HEK293T (cell line): ENCODE results near the gene DCAF11.
A peak's percentile ranks its signal among the peaks of the same experiment; 100 is the strongest.

ENCODE experiments used
- CTCF ChIA-PET: fragments of 350-600 bp; formaldehyde crosslinking; extraction: SDS; loops from one replicate; lab custom pipeline; 2021; ENCODE audit warnings: antibody characterized with exemption, inconsistent platforms; lab: Yijun Ruan, JAX
- POLR2A ChIA-PET: fragments of 350-600 bp; formaldehyde crosslinking; extraction: SDS; loops from one replicate; lab custom pipeline; 2020; ENCODE audit warnings: antibody characterized with exemption, inconsistent platforms; lab: Yijun Ruan, JAX
- DNase-seq: peaks from one replicate; pipeline ENCODE4 v3.0.0; 2012; ENCODE audit warnings: mixed read lengths; ENCODE audit errors: extremely low spot score
- ARNT ChIP-seq: fragments of 450-650 bp; IDR thresholded peaks from 2 replicates; pipeline ENCODE4 v1.6.1; 2017; ENCODE audit warnings: mild to moderate bottlenecking
- BHLHE40 ChIP-seq: fragments of 450-650 bp; IDR thresholded peaks from 2 replicates; pipeline ENCODE4 v1.6.1; 2016; ENCODE audit warnings: mild to moderate bottlenecking, moderate library complexity, borderline replicate concordance
- CTBP1 ChIP-seq: fragments of 450-650 bp; IDR thresholded peaks from 2 replicates; pipeline ENCODE4 v1.6.1; 2016; ENCODE audit warnings: borderline replicate concordance
- ELF4 ChIP-seq: fragments of 450-650 bp; IDR thresholded peaks from 2 replicates; pipeline ENCODE4 v1.6.1; 2017; ENCODE audit warnings: antibody characterized with exemption
- FOXA1 ChIP-seq: fragments of 450-650 bp; IDR thresholded peaks from 2 replicates; pipeline ENCODE4 v1.6.1; 2016; ENCODE audit warnings: mild to moderate bottlenecking
- FOXK2 ChIP-seq: fragments of 450-650 bp; IDR thresholded peaks from 2 replicates; pipeline ENCODE4 v1.6.1; 2016; ENCODE audit warnings: mild to moderate bottlenecking
- FOXM1 ChIP-seq: fragments of 450-650 bp; IDR thresholded peaks from 2 replicates; pipeline ENCODE4 v1.6.1; 2017; ENCODE audit warnings: mild to moderate bottlenecking, borderline replicate concordance
- HDGF ChIP-seq: fragments of 450-650 bp; IDR thresholded peaks from 2 replicates; pipeline ENCODE4 v1.6.1; 2017; ENCODE audit warnings: antibody characterized with exemption, borderline replicate concordance
- L3MBTL2 ChIP-seq: fragments of 450-650 bp; conservative IDR thresholded peaks from 2 replicates; pipeline ENCODE4 v1.6.1; 2016; ENCODE audit warnings: mild to moderate bottlenecking
- LEF1 ChIP-seq: fragments of 450-650 bp; IDR thresholded peaks from 2 replicates; pipeline ENCODE4 v1.6.1; 2017; ENCODE audit warnings: mild to moderate bottlenecking, borderline replicate concordance
- NFRKB ChIP-seq: fragments of 450-650 bp; IDR thresholded peaks from 2 replicates; pipeline ENCODE4 v1.6.1; 2016; ENCODE audit warnings: mild to moderate bottlenecking, moderate library complexity
- PKNOX1 ChIP-seq: fragments of 450-650 bp; IDR thresholded peaks from 2 replicates; pipeline ENCODE4 v1.6.1; 2016
- SP1 ChIP-seq: fragments of 450-650 bp; IDR thresholded peaks from 2 replicates; pipeline ENCODE4 v1.6.1; 2017
- SUZ12 ChIP-seq: fragments of 450-650 bp; IDR thresholded peaks from 2 replicates; pipeline ENCODE4 v1.6.1; 2016; ENCODE audit warnings: mild to moderate bottlenecking
- TARDBP ChIP-seq: fragments of 450-650 bp; IDR thresholded peaks from 2 replicates; pipeline ENCODE4 v1.6.1; 2016
- ZNF384 ChIP-seq: fragments of 450-650 bp; IDR thresholded peaks from 2 replicates; pipeline ENCODE4 v1.6.1; 2016

Gene DCAF11

GRCh38 chr14:24160850-24161804 lies 46.5 kb downstream of the DCAF11 start, which contains the start of gene IRF9:
TSS of gene IRF9 (plus strand) at chr14:24161265. CDS start at chr14:24162145, 880 bp downstream.
- POLR2A ChIA-PET = interaction anchor here (0.8 to 2.9 kb wide), 17 partner anchors 9 to 103 kb away, joined by 3 to 26 read pairs (median 7); partner anchors contain the start of genes CHMP4A, DCAF11, EMC9 and IPO4
- peak; percentile 92 for DNase-seq
- CTCF ChIA-PET = interaction anchor here (0.6 to 2.3 kb wide), 29 partner anchors 11 to 149 kb away, joined by 3 to 24 read pairs (median 4); partner anchors contain the start of genes CARMIL3, CIDEB, DCAF11 and EMC9
- TF ChIP-seq CTBP1 (peak; percentile 71), L3MBTL2 (no peak), HDGF (peak; percentile 62; the same call in 1 of the 2 replicates)

- POLR2A ChIA-PET = interaction anchor here (1.0 to 2.9 kb wide), 9 partner anchors 11 to 80 kb away, joined by 3 to 26 read pairs (median 13); partner anchors contain the start of genes DCAF11, EMC9, NRL and PCK2
- no peak for DNase-seq
- CTCF ChIA-PET = interaction anchor here (0.9 to 1.3 kb wide), 5 partner anchors 11 to 81 kb away, joined by 3 to 10 read pairs (median 4); no protein-coding TSS in a partner anchor
- TF ChIP-seq ZNF384 = no peak
- no peak for TF ChIP-seq ELF4
- no peak for TF ChIP-seq PKNOX1
- TF ChIP-seq FOXM1 = no peak
- no peak for TF ChIP-seq L3MBTL2
- no peak for TF ChIP-seq NFRKB
- no peak for TF ChIP-seq CTBP1
- no peak for TF ChIP-seq FOXA1
- no peak for TF ChIP-seq LEF1
- TF ChIP-seq SP1 = no peak
- no peak for TF ChIP-seq SUZ12
- TF ChIP-seq TARDBP = no peak
- no peak for TF ChIP-seq HDGF
- no peak for TF ChIP-seq ARNT
Measured at GRCh38 chr14:24162093-24162492, 47.5 kb downstream of the DCAF11 start.

- POLR2A ChIA-PET = interaction anchor here (1.1 to 1.6 kb wide), 2 partner anchors 23 to 50 kb away, joined by 3 to 5 read pairs; partner anchors contain the start of genes DCAF11, EMC9 and NRL
- TF ChIP-seq BHLHE40 (no peak), FOXK2 (no peak), ELF4 (no peak), FOXA1 (no peak), ARNT (no peak), NFRKB (no peak), SUZ12 (no peak), PKNOX1 (no peak)
- no peak for DNase-seq
- CTCF ChIA-PET = no interaction called here
Measured at GRCh38 chr14:24164518-24164991, 50.0 kb downstream of the DCAF11 start.

GRCh38 chr14:24165785-24166184 lies 51.2 kb downstream of the DCAF11 start:
- DNase-seq = no peak
- ChIA-PET POLR2A (interaction anchor here (0.5 kb wide), 1 partner anchor 25 kb away, joined by 3 read pairs; no protein-coding TSS in a partner anchor), CTCF (no interaction called here)
- TF ChIP-seq TARDBP (no peak), LEF1 (no peak), ZNF384 (no peak), SUZ12 (no peak), NFRKB (no peak), BHLHE40 (no peak), SP1 (no peak), PKNOX1 (no peak), ELF4 (no peak), FOXA1 (no peak), L3MBTL2 (no peak)

GRCh38 chr14:24167469-24168114 lies 53.0 kb downstream of the DCAF11 start:
- POLR2A ChIA-PET = no interaction called here
- DNase-seq = no peak
- TF ChIP-seq SP1 = no peak
- no peak for TF ChIP-seq ZNF384
- no peak for TF ChIP-seq FOXA1
- TF ChIP-seq TARDBP = no peak
- TF ChIP-seq CTBP1 = no peak
- no peak for TF ChIP-seq ELF4
- no peak for TF ChIP-seq BHLHE40
- no peak for TF ChIP-seq L3MBTL2
- TF ChIP-seq ARNT = no peak
- TF ChIP-seq HDGF = no peak
- no peak for TF ChIP-seq SUZ12
- CTCF ChIA-PET = no interaction called here
